Activated CD8-positive, alpha-beta T cell treated with anti-CD3 and anti-CD28 coated beads for 36 hours (primary cell): ENCODE data around the gene ARF1. TPM values are rescaled to one million over a fixed set of nuclear protein-coding genes. Genes with fewer than 3 reads are reported as not detected.

Source experiments
- ATAC-seq: fragments of 200-7000 bp; cut with Tn5 transposase; one replicate; pipeline ENCODE4 v1.10.0; 2021; ENCODE audit warnings: mild to moderate bottlenecking, moderate library complexity
- CTCF ChIA-PET: fragments of 350-600 bp; sonication (Branson Sonifier 250); formaldehyde crosslinking; loops from one replicate; lab custom pipeline; 2021; ENCODE audit warnings: antibody characterized with exemption; lab: Charles Lee
- POLR2A ChIA-PET: fragments of 350-600 bp; sonication (Branson Sonifier 250); formaldehyde crosslinking; loops from one replicate; lab custom pipeline; 2021; ENCODE audit warnings: antibody characterized with exemption; lab: Charles Lee
- DNase-seq: peaks from one replicate; pipeline ENCODE4 v3.0.0-alpha.2; 2020
- H3K27ac Mint-ChIP-seq: one replicate; pipeline ENCODE4 v1.8.0; 2021; ENCODE audit warnings: mild to moderate bottlenecking, mixed read lengths
- H3K27me3 Mint-ChIP-seq: one replicate; pipeline ENCODE4 v1.8.0; 2021; ENCODE audit warnings: mixed read lengths
- H3K36me3 Mint-ChIP-seq: one replicate; pipeline ENCODE4 v1.8.0; 2021; ENCODE audit warnings: low read depth, mixed read lengths
- H3K4me1 Mint-ChIP-seq: one replicate; pipeline ENCODE4 v1.8.0; 2021; ENCODE audit warnings: low read depth, mixed read lengths
- H3K4me3 Mint-ChIP-seq: one replicate; pipeline ENCODE4 v1.8.0; 2021; ENCODE audit warnings: mild to moderate bottlenecking, moderate library complexity, mixed read lengths
- H3K9me3 Mint-ChIP-seq: one replicate; pipeline ENCODE4 v1.8.0; 2021; ENCODE audit warnings: mixed read lengths
- CTCF ChIP-seq: fragments of 200-600 bp; IDR thresholded peaks from one replicate; pipeline ENCODE4 v1.8.0; 2022; ENCODE audit warnings: antibody characterized with exemption, mild to moderate bottlenecking
- intact Hi-C: fragments of 100-400 bp; cut with micrococcal nuclease; formaldehyde crosslinking; loops from one replicate; pipeline ENCODE4 v1.10.0; 2022
- total RNA-seq, 2 experiments: library from RNA; stranded (reverse); gene quantifications; one replicate each; pipeline ENCODE4 v1.2.3, GENCODE V29; 2021

Gene ARF1
- total RNA-seq, 2 experiments from 2014 or later: 349 to 350 TPM

- no peak overlapping the region for H3K27ac Mint-ChIP-seq
These were observed 61.9 kb downstream of the ARF1 start for GRCh38 chr1:228144193-228144992.

GRCh38 chr1:228144993-228145343, 62.5 kb downstream of the ARF1 start:
- intact Hi-C loops: no loop called here
- Mint-ChIP-seq H3K27me3 (no peaks in the 10 kb centered on the region), H3K27ac (no peak overlapping the region), H3K4me1 (peaks cover 30% of the 10 kb centered on the region), H3K9me3 (no peaks in the 10 kb centered on the region), H3K36me3 (peaks cover 35% of the 10 kb centered on the region), H3K4me3 (no peak overlapping the region)
- CTCF ChIA-PET: no interaction called here
- POLR2A ChIA-PET: no interaction called here
- no peak for ATAC-seq
- TF ChIP-seq CTCF: no peak
- no peak for DNase-seq

More at GRCh38 chr1:228144193-228144992, 61.9 kb downstream of the ARF1 start:
- Mint-ChIP-seq H3K36me3 (peaks cover 35% of the 10 kb centered on the region), H3K4me3 (peak overlapping the region; percentile 99), H3K9me3 (no peaks in the 10 kb centered on the region), H3K4me1 (peaks cover 30% of the 10 kb centered on the region), H3K27me3 (no peaks in the 10 kb centered on the region)
- CTCF ChIA-PET: no interaction called here
- ATAC-seq (no peak), DNase-seq (no peak)
- TF ChIP-seq CTCF: no peak
- POLR2A ChIA-PET: no interaction called here
- intact Hi-C loops: no loop called here

- no peak overlapping the region for H3K4me3 Mint-ChIP-seq
- H3K27ac Mint-ChIP-seq: no peak overlapping the region
- no peak for TF ChIP-seq CTCF
- POLR2A ChIA-PET: no interaction called here
- peaks cover 30% of the 10 kb centered on the region for H3K4me1 Mint-ChIP-seq
- intact Hi-C loops: no loop called here
- no peak for ATAC-seq
- H3K36me3 Mint-ChIP-seq: peaks cover 32% of the 10 kb centered on the region
- no peaks in the 10 kb centered on the region for H3K27me3 Mint-ChIP-seq
- no peak for DNase-seq
- H3K9me3 Mint-ChIP-seq: no peaks in the 10 kb centered on the region
- CTCF ChIA-PET: no interaction called here
These were observed 63.2 kb downstream of the ARF1 start for GRCh38 chr1:228145463-228146416.

GRCh38 chr1:228146417-228147150, 64.1 kb downstream of the ARF1 start:
- POLR2A ChIA-PET: no interaction called here
- no peak for TF ChIP-seq CTCF
- DNase-seq (no peak), ATAC-seq (no peak)
- CTCF ChIA-PET: no interaction called here
- Mint-ChIP-seq H3K4me1 (peaks cover 30% of the 10 kb centered on the region), H3K4me3 (no peak overlapping the region), H3K36me3 (peaks cover 24% of the 10 kb centered on the region), H3K27ac (no peak overlapping the region), H3K9me3 (no peaks in the 10 kb centered on the region), H3K27me3 (no peaks in the 10 kb centered on the region)
- intact Hi-C loops: no loop called here
